HFFc6 (cell line): ENCODE measurements around the gene IQGAP2. TPM values are rescaled to one million over a fixed set of nuclear protein-coding genes. Genes with fewer than 3 reads are reported as not detected.
A peak's percentile ranks its signal among the peaks of the same experiment; 100 is the strongest.

Experiments used
- DNase-seq: peaks from one replicate; pipeline ENCODE4 v3.0.0-alpha.2; 2018
- H3K27ac Mint-ChIP-seq: 2 replicates; pipeline ENCODE4 v1.8.0; 2020; ENCODE audit warnings: mild to moderate bottlenecking, mixed read lengths
- H3K27me3 Mint-ChIP-seq: 2 replicates; pipeline ENCODE4 v1.8.0; 2021; ENCODE audit warnings: mild to moderate bottlenecking, moderate library complexity, mixed read lengths; ENCODE audit not compliant: insufficient read depth
- H3K36me3 Mint-ChIP-seq: 2 replicates; pipeline ENCODE4 v1.8.0; 2021; ENCODE audit warnings: low read depth, mixed read lengths
- H3K4me1 Mint-ChIP-seq: 2 replicates; pipeline ENCODE4 v1.8.0; 2020; ENCODE audit warnings: low read depth, mixed read lengths
- H3K4me3 Mint-ChIP-seq: 2 replicates; pipeline ENCODE4 v1.8.0; 2020; ENCODE audit warnings: mild to moderate bottlenecking, moderate library complexity, mixed read lengths
- H3K9me3 Mint-ChIP-seq: 2 replicates; pipeline ENCODE4 v1.8.0; 2020; ENCODE audit warnings: mild to moderate bottlenecking, mixed read lengths
- total RNA-seq, 6 experiments: library from RNA; stranded (reverse); fragmentation: NEBNext Ultra II Directional; extraction: Animal tissue kit (Norgen Biotek cat#: 25700); gene quantifications; 2 replicates in 1 of 6; 3 replicates in 5 of 6; pipeline ENCODE4 v1.2.3, GENCODE V29; 2021
- TF ChIP-seq, protein P1 (sequence below): fragments of 200-600 bp; sonication (generic); IDR thresholded peaks from 2 replicates; pipeline ENCODE4 v1.5.0; 2021; ENCODE audit warnings: antibody characterized with exemption, mild to moderate bottlenecking

The IQGAP2 gene
- total RNA-seq, 6 experiments from 2014 or later = 0.09 to 0.47 (median 0.21) TPM; not detected in 1

DNA sequence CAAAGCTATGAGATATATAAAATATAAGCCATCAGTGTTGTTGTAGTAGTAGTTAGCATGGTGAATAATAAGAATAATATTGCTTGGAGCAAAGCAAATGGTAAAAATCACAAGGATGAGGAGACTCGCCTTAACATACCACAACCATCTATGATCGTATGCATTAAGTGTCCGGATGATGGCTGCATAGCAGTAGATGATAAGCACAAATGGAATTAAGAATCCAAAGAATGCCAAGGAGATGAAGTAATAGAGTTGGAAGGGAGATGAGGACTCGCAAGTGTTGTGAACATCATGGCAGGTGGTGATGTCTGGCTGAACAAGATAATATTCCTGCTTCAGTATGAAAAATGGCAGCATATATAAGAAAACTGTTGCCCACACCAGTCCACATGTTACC is 214.6 kb downstream of the IQGAP2 start:
- peak; percentile 87 for DNase-seq
- Mint-ChIP-seq H3K27ac (peak overlapping the region; percentile 93), H3K4me3 (peak overlapping the region; percentile 76), H3K9me3 (no peaks in the 10 kb centered on the region), H3K4me1 (peaks cover 87% of the 10 kb centered on the region), H3K27me3 (peaks cover 2% of the 10 kb centered on the region), H3K36me3 (peaks cover 62% of the 10 kb centered on the region)
- TF ChIP-seq, protein P1, sequence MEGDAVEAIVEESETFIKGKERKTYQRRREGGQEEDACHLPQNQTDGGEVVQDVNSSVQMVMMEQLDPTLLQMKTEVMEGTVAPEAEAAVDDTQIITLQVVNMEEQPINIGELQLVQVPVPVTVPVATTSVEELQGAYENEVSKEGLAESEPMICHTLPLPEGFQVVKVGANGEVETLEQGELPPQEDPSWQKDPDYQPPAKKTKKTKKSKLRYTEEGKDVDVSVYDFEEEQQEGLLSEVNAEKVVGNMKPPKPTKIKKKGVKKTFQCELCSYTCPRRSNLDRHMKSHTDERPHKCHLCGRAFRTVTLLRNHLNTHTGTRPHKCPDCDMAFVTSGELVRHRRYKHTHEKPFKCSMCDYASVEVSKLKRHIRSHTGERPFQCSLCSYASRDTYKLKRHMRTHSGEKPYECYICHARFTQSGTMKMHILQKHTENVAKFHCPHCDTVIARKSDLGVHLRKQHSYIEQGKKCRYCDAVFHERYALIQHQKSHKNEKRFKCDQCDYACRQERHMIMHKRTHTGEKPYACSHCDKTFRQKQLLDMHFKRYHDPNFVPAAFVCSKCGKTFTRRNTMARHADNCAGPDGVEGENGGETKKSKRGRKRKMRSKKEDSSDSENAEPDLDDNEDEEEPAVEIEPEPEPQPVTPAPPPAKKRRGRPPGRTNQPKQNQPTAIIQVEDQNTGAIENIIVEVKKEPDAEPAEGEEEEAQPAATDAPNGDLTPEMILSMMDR = no peak

DNA sequence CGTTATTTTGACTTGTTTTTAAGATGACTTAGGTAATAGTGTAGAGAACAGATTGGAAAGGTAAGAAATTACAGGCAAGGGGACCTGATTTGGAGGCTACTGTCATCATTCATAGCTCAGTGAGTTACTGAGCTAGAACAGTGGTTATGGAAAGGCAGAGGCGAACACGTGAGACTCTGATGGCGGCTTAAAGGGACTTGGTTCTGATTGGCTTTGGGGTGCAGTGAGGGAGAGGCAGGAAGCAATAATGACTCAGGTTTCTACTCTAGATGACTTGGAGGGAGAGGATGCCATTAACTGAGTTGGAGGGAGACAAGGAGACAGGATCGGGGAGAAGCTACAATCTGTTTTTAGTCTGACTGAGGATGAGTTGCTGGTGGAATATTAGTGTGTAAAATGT is 217.1 kb downstream of the IQGAP2 start:
- H3K9me3 Mint-ChIP-seq = no peaks in the 10 kb centered on the region
- H3K27me3 Mint-ChIP-seq = peaks cover 2% of the 10 kb centered on the region
- peak overlapping the region; percentile 74 for H3K4me3 Mint-ChIP-seq
- H3K36me3 Mint-ChIP-seq = peaks cover 56% of the 10 kb centered on the region
- TF ChIP-seq, protein P1 = no peak
- H3K4me1 Mint-ChIP-seq = peaks cover 85% of the 10 kb centered on the region
- DNase-seq = no peak
- H3K27ac Mint-ChIP-seq = peak overlapping the region; percentile 66

DNA sequence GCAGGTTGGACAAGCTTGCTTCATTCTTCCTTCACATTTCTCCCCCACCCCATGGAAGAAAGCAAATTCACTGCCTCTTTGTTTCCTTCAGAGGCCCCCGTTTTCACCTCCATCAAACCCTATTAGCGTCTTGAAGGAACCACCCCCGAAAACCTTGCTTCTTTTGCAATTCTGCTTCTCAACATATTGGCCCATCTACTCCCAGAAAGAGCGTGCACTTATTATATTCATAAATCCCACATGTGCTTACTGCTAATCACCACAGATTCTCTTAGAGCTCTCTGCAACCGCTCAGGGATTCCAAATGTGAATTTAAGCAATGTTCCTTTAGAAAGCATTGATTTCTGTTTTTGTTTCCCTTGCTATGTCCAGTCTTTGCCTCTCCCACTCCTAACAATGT is 219.0 kb downstream of the IQGAP2 start:
- Mint-ChIP-seq H3K27me3 (peaks cover 2% of the 10 kb centered on the region), H3K36me3 (peaks cover 40% of the 10 kb centered on the region), H3K9me3 (no peaks in the 10 kb centered on the region), H3K27ac (peak overlapping the region; percentile 92), H3K4me3 (peak overlapping the region; percentile 91), H3K4me1 (peaks cover 66% of the 10 kb centered on the region)
- DNase-seq = no peak
- TF ChIP-seq, protein P1 = no peak

DNA sequence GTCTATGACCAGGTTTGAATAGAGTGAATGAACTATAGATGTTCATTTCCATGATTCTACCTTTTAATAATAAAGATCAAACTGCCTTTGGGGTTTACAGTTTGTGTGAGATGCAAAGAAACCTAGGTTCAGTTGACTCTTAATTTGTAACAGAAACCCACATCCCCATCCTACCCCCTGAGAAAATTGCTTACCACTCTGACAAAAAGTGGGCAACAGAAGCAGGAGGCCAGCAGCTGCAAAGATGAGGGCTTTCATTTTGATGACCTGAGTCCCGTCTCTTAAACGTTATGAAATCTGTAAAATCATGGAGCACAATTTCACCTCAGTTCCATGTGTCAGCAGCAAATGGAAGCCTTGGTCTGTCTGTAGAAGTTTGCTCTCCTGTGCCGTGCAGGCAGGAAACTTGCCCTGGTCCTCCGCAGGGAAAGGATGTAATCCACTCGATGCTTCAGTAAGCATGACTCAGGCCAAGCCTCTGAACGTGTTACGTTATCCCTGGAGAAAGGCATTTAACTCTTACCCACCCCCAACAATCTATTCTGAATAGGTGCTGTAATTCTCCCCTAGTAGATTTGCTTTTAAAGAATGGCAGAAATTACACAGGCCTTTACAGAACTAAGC is 220.0 kb downstream of the IQGAP2 start, which contains the start of gene F2RL2:
TSS of gene F2RL2 (minus strand) at position 431 of the 624 bp plus-strand sequence. CDS start at position 258, 173 bp downstream.
- H3K4me1 Mint-ChIP-seq = peaks cover 56% of the 10 kb centered on the region
- peak; percentile 82 for DNase-seq
- peak within 1 kb of the TSS; percentile 91 for H3K4me3 Mint-ChIP-seq
- H3K9me3 Mint-ChIP-seq = no peaks in the 10 kb centered on the region
- H3K27ac Mint-ChIP-seq = peak within 1 kb of the TSS; percentile 92
- H3K36me3 Mint-ChIP-seq = peaks cover 32% of the 10 kb centered on the region
- TF ChIP-seq, protein P1 = no peak
- peaks cover 2% of the 10 kb centered on the region for H3K27me3 Mint-ChIP-seq

DNA sequence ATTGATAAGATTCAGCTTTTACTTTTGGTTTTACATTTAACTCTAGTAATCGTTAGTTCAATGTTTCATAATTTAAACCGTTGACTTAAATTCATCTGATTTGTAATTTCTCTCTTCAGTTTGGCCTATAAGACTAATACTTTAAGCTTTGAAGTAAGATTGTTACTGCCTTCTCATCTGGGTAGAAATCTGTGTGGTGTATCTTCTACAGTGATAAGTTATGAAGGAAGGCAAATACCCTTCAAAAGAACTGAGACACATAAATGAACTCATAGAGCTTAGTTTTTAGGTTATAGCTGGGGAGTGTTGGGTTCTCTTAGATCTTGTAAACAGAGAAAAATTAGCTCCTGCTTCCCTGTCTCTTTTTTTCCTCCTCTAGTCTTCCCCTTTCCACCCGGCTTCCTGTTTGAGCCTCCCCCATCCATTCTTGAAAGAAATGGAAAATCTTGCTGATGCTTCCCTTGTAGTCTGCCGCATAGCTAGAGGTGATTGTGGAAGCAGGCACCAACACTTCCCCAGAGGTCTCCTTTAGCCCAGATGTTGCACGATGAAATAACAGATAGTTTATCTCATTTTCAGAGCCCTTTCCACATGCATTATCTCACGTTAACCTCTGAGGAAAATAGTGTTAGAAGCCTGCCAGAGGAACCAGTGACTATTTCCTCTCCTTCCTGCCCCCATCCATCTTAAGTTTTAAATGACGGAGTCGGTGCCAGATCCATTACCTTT is 222.2 kb downstream of the IQGAP2 start:
- Mint-ChIP-seq H3K27ac (no peak overlapping the region), H3K36me3 (peaks cover 18% of the 10 kb centered on the region), H3K9me3 (no peaks in the 10 kb centered on the region), H3K27me3 (no peaks in the 10 kb centered on the region; the same call in none of the 2 replicates), H3K4me1 (peaks cover 35% of the 10 kb centered on the region), H3K4me3 (no peak overlapping the region)
- TF ChIP-seq, protein P1 = no peak
- no peak for DNase-seq
